Ishikawa (cell line): ENCODE results near the gene CAGE1.

Experiments
- CEBPB ChIP-seq: IDR thresholded peaks from 2 replicates; pipeline ENCODE4 v1.6.1; 2012
- CREB1 ChIP-seq: IDR thresholded peaks from 2 replicates; pipeline ENCODE4 v1.6.1; 2012; ENCODE audit warnings: low read depth
- EGR1 ChIP-seq: IDR thresholded peaks from 2 replicates; pipeline ENCODE4 v1.6.1; 2012
- EP300 ChIP-seq: IDR thresholded peaks from 2 replicates; pipeline ENCODE4 v1.6.1; 2012; ENCODE audit warnings: borderline replicate concordance
- FOXM1 ChIP-seq: IDR thresholded peaks from 2 replicates; pipeline ENCODE4 v1.6.1; 2012; ENCODE audit warnings: low read depth, borderline replicate concordance
- MAX ChIP-seq: IDR thresholded peaks from 2 replicates; pipeline ENCODE4 v1.6.1; 2012
- NFIC ChIP-seq: IDR thresholded peaks from 2 replicates; pipeline ENCODE4 v1.6.1; 2012
- RAD21 ChIP-seq: IDR thresholded peaks from 2 replicates; pipeline ENCODE4 v1.6.1; 2012; ENCODE audit warnings: low read depth
- REST ChIP-seq: IDR thresholded peaks from 2 replicates; pipeline ENCODE4 v1.6.1; 2012; ENCODE audit warnings: low read depth, mild to moderate bottlenecking
- TAF1 ChIP-seq: IDR thresholded peaks from 2 replicates; pipeline ENCODE4 v1.6.1; 2012; ENCODE audit warnings: low read depth, mild to moderate bottlenecking
- TCF12 ChIP-seq: IDR thresholded peaks from 2 replicates; pipeline ENCODE4 v1.6.1; 2012; ENCODE audit warnings: low read depth
- TEAD4 ChIP-seq: IDR thresholded peaks from 2 replicates; pipeline ENCODE4 v1.6.1; 2012
- USF1 ChIP-seq: IDR thresholded peaks from 2 replicates; pipeline ENCODE4 v1.6.1; 2012
- YY1 ChIP-seq: IDR thresholded peaks from 2 replicates; pipeline ENCODE4 v1.6.1; 2012; ENCODE audit warnings: low read depth
- ZBTB7A ChIP-seq: IDR thresholded peaks from 2 replicates; pipeline ENCODE4 v1.6.1; 2012; ENCODE audit warnings: low read depth

CAGE1 gene

GRCh38 chr6:7389451-7390225 lies at the start of gene CAGE1, which contains the start of gene RIOK1:
CAGE1 (minus strand) TSS chr6:7389742; CDS start chr6:7387173, 2,569 bp downstream.
RIOK1 (plus strand) TSS chr6:7389808; CDS start chr6:7390003, 195 bp downstream.
- TF ChIP-seq FOXM1 (no peak), TAF1 (peak; percentile 95), CREB1 (no peak), TCF12 (peak; percentile 55; the same call in 1 of the 2 replicates), YY1 (peak; percentile 80), ZBTB7A (peak; percentile 63; the same call in 1 of the 2 replicates), MAX (peak; percentile 99), USF1 (peak; percentile 63), RAD21 (no peak), NFIC (peak; percentile 46; the same call in 1 of the 2 replicates), REST (no peak)

- no peak for TF ChIP-seq FOXM1
- no peak for TF ChIP-seq TEAD4
- no peak for TF ChIP-seq REST
- no peak for TF ChIP-seq TAF1
- no peak for TF ChIP-seq RAD21
- TF ChIP-seq CEBPB = no peak
- no peak for TF ChIP-seq USF1
- no peak for TF ChIP-seq NFIC
- TF ChIP-seq ZBTB7A = no peak
- TF ChIP-seq EP300 = no peak
- no peak for TF ChIP-seq EGR1
- no peak for TF ChIP-seq TCF12
- TF ChIP-seq MAX = no peak
- no peak for TF ChIP-seq YY1
- no peak for TF ChIP-seq CREB1
These were observed 49.7 kb upstream of the CAGE1 start for GRCh38 chr6:7439228-7439627.

GRCh38 chr6:7438011-7438410 lies 48.5 kb upstream of the CAGE1 start:
- no peak for TF ChIP-seq CEBPB
- no peak for TF ChIP-seq RAD21
- TF ChIP-seq CREB1 = no peak
- no peak for TF ChIP-seq MAX
- TF ChIP-seq ZBTB7A = no peak
- TF ChIP-seq TCF12 = no peak

- TF ChIP-seq EGR1 (no peak), EP300 (no peak)
These were observed 45.1 kb upstream of the CAGE1 start for GRCh38 chr6:7434672-7435071.

- 0 out of 2 replicates have a peak, but pooled peaks have one; percentile 26 for TF ChIP-seq NFIC
- 0 out of 2 replicates have a peak, but pooled peaks have one; percentile 8 for TF ChIP-seq TEAD4
- no peak for TF ChIP-seq CEBPB
These were observed 43.6 kb upstream of the CAGE1 start for GRCh38 chr6:7433121-7433617.

GRCh38 chr6:7432391-7433120 lies 43.0 kb upstream of the CAGE1 start:
- TF ChIP-seq CEBPB = no peak
- TF ChIP-seq TCF12 = no peak
- no peak for TF ChIP-seq EGR1
